ENCODE measurements around the gene MYH14. TPM values are rescaled to one million over a fixed set of nuclear protein-coding genes. Genes with fewer than 3 reads are reported as not detected.

Gene MYH14
- total and polyA plus RNA-seq, 4 experiments from 2014 or later, result not detected

- H3K4me3 Mint-ChIP-seq, result peak overlapping the region in 1 of 8 donors; percentile 31
Measured at GRCh38 chr19:50290011-50290410, 86.6 kb downstream of the MYH14 start.

DNA sequence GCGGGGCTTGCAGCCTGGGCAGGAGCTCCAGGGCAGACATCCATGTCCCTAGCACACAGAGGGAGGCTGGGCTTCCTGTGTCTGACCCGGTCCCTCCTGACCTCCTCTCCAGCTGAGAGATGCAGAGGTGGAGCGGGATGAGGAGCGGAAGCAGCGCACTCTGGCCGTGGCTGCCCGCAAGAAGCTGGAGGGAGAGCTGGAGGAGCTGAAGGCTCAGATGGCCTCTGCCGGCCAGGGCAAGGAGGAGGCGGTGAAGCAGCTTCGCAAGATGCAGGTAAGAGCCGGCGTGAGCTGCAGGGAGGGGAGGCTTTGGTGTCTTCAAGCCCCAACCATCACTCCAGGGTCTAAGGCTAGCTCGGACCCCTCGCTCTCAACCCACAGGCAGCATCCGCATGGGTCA is 87.4 kb downstream of the MYH14 start:
- Mint-ChIP-seq H3K4me1 (no peaks in the 10 kb centered on the region), H3K36me3 (peaks cover 2 to 4% of the 10 kb centered on the region in 2 donors), H3K4me3 (no peak overlapping the region), H3K9me3 (peaks cover 0 to 41% (median 26%) of the 10 kb centered on the region in 8 donors), H3K27ac (no peak overlapping the region), H3K27me3 (peaks cover 16 to 32% of the 10 kb centered on the region in 2 donors)
- DNase-seq, result no peak
- H3K27me3 ChIP-seq (ENCODE audit: insufficient read depth, low read length), result peaks cover 2% of the 10 kb centered on the region
- no peaks in the 10 kb centered on the region for H3K36me3 ChIP-seq (ENCODE audit: insufficient read depth, low read length)
- H3K27ac ChIP-seq (ENCODE audit: low read depth, low read length), result no peak overlapping the region
- POLR2A ChIA-PET (ENCODE audit: partially characterized antibody), result no interaction called here
- H3K9me3 ChIP-seq (ENCODE audit: control insufficient read depth in 1 of 2, low read length in 2 of 2), result no peaks in the 10 kb centered on the region
- no peak overlapping the region for H3K4me3 ChIP-seq (ENCODE audit: low read length in 2 of 2)
- CTCF ChIA-PET (ENCODE audit: partially characterized antibody), result no interaction called here
- H3K4me1 ChIP-seq (ENCODE audit: insufficient read depth, low read length), result no peaks in the 10 kb centered on the region
- intact Hi-C loops (cut with micrococcal nuclease), result no loop called here

More at GRCh38 chr19:50290011-50290410, 86.6 kb downstream of the MYH14 start:
- Histone ChIP-seq H3K27me3 (ENCODE audit: insufficient read depth, low read length) (peaks cover 2% of the 10 kb centered on the region), H3K4me1 (ENCODE audit: insufficient read depth, low read length) (no peaks in the 10 kb centered on the region), H3K4me3 (ENCODE audit: low read length in 2 of 2) (no peak overlapping the region), H3K27ac (ENCODE audit: low read depth, low read length) (no peak overlapping the region), H3K9me3 (ENCODE audit: control insufficient read depth in 1 of 2, low read length in 2 of 2) (no peaks in the 10 kb centered on the region), H3K36me3 (ENCODE audit: insufficient read depth, low read length) (no peaks in the 10 kb centered on the region)
- Mint-ChIP-seq H3K9me3 (peaks cover 0 to 49% (median 32%) of the 10 kb centered on the region in 8 donors), H3K36me3 (peaks cover 2 to 4% of the 10 kb centered on the region in 2 donors), H3K27ac (no peak overlapping the region), H3K4me1 (no peaks in the 10 kb centered on the region), H3K27me3 (peaks cover 18 to 32% of the 10 kb centered on the region in 2 donors)
- ChIA-PET POLR2A (ENCODE audit: partially characterized antibody) (no interaction called here), CTCF (ENCODE audit: partially characterized antibody) (no interaction called here)
- DNase-seq, result no peak
- intact Hi-C loops (cut with micrococcal nuclease), result no loop called here

- Histone ChIP-seq H3K36me3 (ENCODE audit: insufficient read depth, low read length) (no peaks in the 10 kb centered on the region), H3K27ac (ENCODE audit: low read depth, low read length) (no peak overlapping the region), H3K27me3 (ENCODE audit: insufficient read depth, low read length) (peaks cover 2% of the 10 kb centered on the region), H3K4me3 (ENCODE audit: low read length in 2 of 2) (no peak overlapping the region), H3K9me3 (ENCODE audit: control insufficient read depth in 1 of 2, low read length in 2 of 2) (no peaks in the 10 kb centered on the region), H3K4me1 (ENCODE audit: insufficient read depth, low read length) (no peaks in the 10 kb centered on the region)
- ChIA-PET CTCF (ENCODE audit: partially characterized antibody) (no interaction called here), POLR2A (ENCODE audit: partially characterized antibody) (no interaction called here)
- intact Hi-C loops (cut with micrococcal nuclease), result no loop called here
- Mint-ChIP-seq H3K9me3 (peaks cover 0 to 27% (median 15%) of the 10 kb centered on the region in 8 donors), H3K4me3 (no peak overlapping the region), H3K27ac (no peak overlapping the region), H3K36me3 (peaks cover 2 to 4% of the 10 kb centered on the region in 2 donors), H3K27me3 (peaks cover 16 to 29% of the 10 kb centered on the region in 2 donors), H3K4me1 (no peaks in the 10 kb centered on the region)
- no peak for DNase-seq
Measured at GRCh38 chr19:50292216-50292827, 88.9 kb downstream of the MYH14 start.

DNA sequence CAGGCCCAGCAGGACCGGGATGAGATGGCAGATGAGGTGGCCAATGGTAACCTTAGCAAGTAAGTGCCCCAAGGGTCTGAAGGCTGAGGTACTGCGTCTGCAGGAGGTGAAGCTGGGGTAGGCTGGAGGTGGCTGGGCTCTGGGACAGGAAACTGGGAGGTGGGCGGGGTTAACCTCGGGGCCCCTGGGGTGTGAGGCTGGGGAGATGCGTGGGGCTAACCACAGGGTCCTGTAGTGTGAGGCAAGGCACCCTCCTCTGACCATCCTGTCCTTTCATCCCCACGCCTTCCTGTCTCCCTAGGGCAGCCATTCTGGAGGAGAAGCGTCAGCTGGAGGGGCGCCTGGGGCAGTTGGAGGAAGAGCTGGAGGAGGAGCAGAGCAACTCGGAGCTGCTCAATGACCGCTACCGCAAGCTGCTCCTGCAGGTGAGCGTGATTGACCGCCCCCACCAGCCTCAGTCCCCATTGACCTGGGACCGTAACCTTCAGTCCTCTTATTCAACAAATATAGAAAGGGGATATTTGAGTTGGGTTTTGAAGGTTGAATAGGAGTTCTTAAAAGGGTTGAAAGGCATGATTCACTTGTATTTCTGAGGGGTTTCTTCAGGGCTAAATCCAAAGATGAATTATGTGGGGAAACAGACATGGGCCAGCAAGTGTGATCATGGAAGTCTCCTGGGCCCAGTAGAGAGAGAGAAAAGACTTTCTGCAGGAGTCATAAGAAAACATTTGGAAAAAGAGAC is 90.0 kb downstream of the MYH14 start:
- no peak for DNase-seq
- Histone ChIP-seq H3K4me1 (ENCODE audit: insufficient read depth, low read length) (no peaks in the 10 kb centered on the region), H3K27ac (ENCODE audit: low read depth, low read length) (no peak overlapping the region), H3K4me3 (ENCODE audit: low read length in 2 of 2) (no peak overlapping the region), H3K9me3 (ENCODE audit: control insufficient read depth in 1 of 2, low read length in 2 of 2) (no peaks in the 10 kb centered on the region), H3K36me3 (ENCODE audit: insufficient read depth, low read length) (no peaks in the 10 kb centered on the region), H3K27me3 (ENCODE audit: insufficient read depth, low read length) (peaks cover 2% of the 10 kb centered on the region)
- H3K4me1 Mint-ChIP-seq, result no peaks in the 10 kb centered on the region
- H3K36me3 Mint-ChIP-seq, result peaks cover 0 to 4% of the 10 kb centered on the region in 2 donors
- peaks cover 9 to 22% of the 10 kb centered on the region in 2 donors for H3K27me3 Mint-ChIP-seq
- intact Hi-C loops (cut with micrococcal nuclease), result no loop called here
- H3K27ac Mint-ChIP-seq, result no peak overlapping the region
- ChIA-PET CTCF (ENCODE audit: partially characterized antibody) (no interaction called here), POLR2A (ENCODE audit: partially characterized antibody) (no interaction called here)
- peaks cover 0 to 16% (median 6%) of the 10 kb centered on the region in 8 donors for H3K9me3 Mint-ChIP-seq
- H3K4me3 Mint-ChIP-seq, result no peak overlapping the region

GRCh38 chr19:50300051-50300450 is 96.6 kb downstream of the MYH14 start:
- Histone ChIP-seq H3K27ac (ENCODE audit: low read depth, low read length) (no peak overlapping the region), H3K4me1 (ENCODE audit: insufficient read depth, low read length) (no peaks in the 10 kb centered on the region), H3K27me3 (ENCODE audit: insufficient read depth, low read length) (no peaks in the 10 kb centered on the region), H3K4me3 (ENCODE audit: low read length in 2 of 2) (no peak overlapping the region), H3K9me3 (ENCODE audit: control insufficient read depth in 1 of 2, low read length in 2 of 2) (no peaks in the 10 kb centered on the region), H3K36me3 (ENCODE audit: insufficient read depth, low read length) (no peaks in the 10 kb centered on the region)
- H3K36me3 Mint-ChIP-seq, result no peaks in the 10 kb centered on the region
- no peaks in the 10 kb centered on the region for H3K4me1 Mint-ChIP-seq
- peaks cover 6 to 16% of the 10 kb centered on the region in 2 donors for H3K27me3 Mint-ChIP-seq
- peaks cover 0 to 10% (median 7%) of the 10 kb centered on the region in 8 donors for H3K9me3 Mint-ChIP-seq
- H3K27ac Mint-ChIP-seq, result no peak overlapping the region
- no peak for DNase-seq
- no peak overlapping the region for H3K4me3 Mint-ChIP-seq
- intact Hi-C loops (cut with micrococcal nuclease), result no loop called here
- CTCF ChIA-PET (ENCODE audit: partially characterized antibody), result no interaction called here
- POLR2A ChIA-PET (ENCODE audit: partially characterized antibody), result no interaction called here

DNA sequence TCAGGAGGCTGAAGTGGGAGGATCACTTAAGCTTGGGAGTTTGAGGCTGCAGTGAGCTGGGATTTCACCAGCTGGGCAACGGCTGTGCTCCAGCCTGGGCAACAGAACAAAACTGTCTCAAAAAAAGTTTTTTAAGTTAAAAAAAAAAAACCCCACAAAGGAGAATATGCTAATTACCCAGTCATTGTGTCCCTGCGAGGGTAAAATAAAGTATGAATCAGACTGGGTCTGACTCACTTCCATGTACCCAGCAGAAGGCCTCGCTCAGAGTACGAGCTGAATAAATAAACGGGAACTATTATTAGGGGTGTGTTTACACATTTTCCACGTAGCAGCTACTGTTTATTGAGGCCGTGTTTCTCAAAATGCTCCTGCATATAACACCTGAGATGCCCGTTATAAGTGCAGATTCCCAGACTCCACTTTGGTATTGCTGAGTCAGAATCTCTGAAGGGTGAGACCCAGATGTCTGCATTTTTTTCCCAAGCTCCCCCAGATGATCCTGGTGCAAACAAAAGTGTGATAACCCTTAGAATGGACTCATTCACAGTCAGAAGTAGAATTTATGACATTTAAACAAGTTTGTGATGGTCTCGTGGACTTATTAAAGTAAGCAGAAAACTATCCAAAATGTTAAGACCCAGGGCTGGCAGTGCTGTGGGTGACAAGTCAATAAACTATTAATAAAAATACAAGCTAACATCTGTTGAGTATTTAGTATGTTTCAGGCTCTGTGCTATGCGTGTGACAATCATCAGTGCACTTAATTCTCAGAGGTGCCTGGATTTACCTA is 97.6 kb downstream of the MYH14 start:
- Mint-ChIP-seq H3K4me1 (no peaks in the 10 kb centered on the region), H3K36me3 (no peaks in the 10 kb centered on the region), H3K27ac (no peak overlapping the region), H3K4me3 (no peak overlapping the region), H3K27me3 (peaks cover 6 to 18% of the 10 kb centered on the region in 2 donors), H3K9me3 (peaks cover 0 to 10% (median 7%) of the 10 kb centered on the region in 8 donors)
- CTCF ChIA-PET (ENCODE audit: partially characterized antibody), result no interaction called here
- Histone ChIP-seq H3K4me3 (ENCODE audit: low read length in 2 of 2) (no peak overlapping the region), H3K4me1 (ENCODE audit: insufficient read depth, low read length) (no peaks in the 10 kb centered on the region), H3K9me3 (ENCODE audit: control insufficient read depth in 1 of 2, low read length in 2 of 2) (no peaks in the 10 kb centered on the region), H3K36me3 (ENCODE audit: insufficient read depth, low read length) (no peaks in the 10 kb centered on the region), H3K27me3 (ENCODE audit: insufficient read depth, low read length) (no peaks in the 10 kb centered on the region), H3K27ac (ENCODE audit: low read depth, low read length) (no peak overlapping the region)
- POLR2A ChIA-PET (ENCODE audit: partially characterized antibody), result no interaction called here
- intact Hi-C loops (cut with micrococcal nuclease), result no loop called here
- DNase-seq, result no peak

GRCh38 chr19:50301607-50301971 is 98.2 kb downstream of the MYH14 start:
- ChIA-PET CTCF (ENCODE audit: partially characterized antibody) (no interaction called here), POLR2A (ENCODE audit: partially characterized antibody) (no interaction called here)
- Histone ChIP-seq H3K36me3 (ENCODE audit: insufficient read depth, low read length) (no peaks in the 10 kb centered on the region), H3K4me1 (ENCODE audit: insufficient read depth, low read length) (no peaks in the 10 kb centered on the region), H3K27me3 (ENCODE audit: insufficient read depth, low read length) (no peaks in the 10 kb centered on the region), H3K27ac (ENCODE audit: low read depth, low read length) (no peak overlapping the region), H3K4me3 (ENCODE audit: low read length in 2 of 2) (no peak overlapping the region), H3K9me3 (ENCODE audit: control insufficient read depth in 1 of 2, low read length in 2 of 2) (no peaks in the 10 kb centered on the region)
- Mint-ChIP-seq H3K36me3 (no peaks in the 10 kb centered on the region), H3K4me3 (no peak overlapping the region), H3K9me3 (peaks cover 0 to 10% (median 7%) of the 10 kb centered on the region in 8 donors), H3K4me1 (no peaks in the 10 kb centered on the region), H3K27me3 (peaks cover 8 to 20% of the 10 kb centered on the region in 2 donors), H3K27ac (no peak overlapping the region)
- DNase-seq, result no peak
- intact Hi-C loops (cut with micrococcal nuclease), result no loop called here
